ENCODE measurements around the gene PHF2.

The PHF2 gene

GRCh38 chr9:93619272-93619775 is 42.9 kb downstream of the PHF2 start:
- TF ChIP-seq, protein P1, sequence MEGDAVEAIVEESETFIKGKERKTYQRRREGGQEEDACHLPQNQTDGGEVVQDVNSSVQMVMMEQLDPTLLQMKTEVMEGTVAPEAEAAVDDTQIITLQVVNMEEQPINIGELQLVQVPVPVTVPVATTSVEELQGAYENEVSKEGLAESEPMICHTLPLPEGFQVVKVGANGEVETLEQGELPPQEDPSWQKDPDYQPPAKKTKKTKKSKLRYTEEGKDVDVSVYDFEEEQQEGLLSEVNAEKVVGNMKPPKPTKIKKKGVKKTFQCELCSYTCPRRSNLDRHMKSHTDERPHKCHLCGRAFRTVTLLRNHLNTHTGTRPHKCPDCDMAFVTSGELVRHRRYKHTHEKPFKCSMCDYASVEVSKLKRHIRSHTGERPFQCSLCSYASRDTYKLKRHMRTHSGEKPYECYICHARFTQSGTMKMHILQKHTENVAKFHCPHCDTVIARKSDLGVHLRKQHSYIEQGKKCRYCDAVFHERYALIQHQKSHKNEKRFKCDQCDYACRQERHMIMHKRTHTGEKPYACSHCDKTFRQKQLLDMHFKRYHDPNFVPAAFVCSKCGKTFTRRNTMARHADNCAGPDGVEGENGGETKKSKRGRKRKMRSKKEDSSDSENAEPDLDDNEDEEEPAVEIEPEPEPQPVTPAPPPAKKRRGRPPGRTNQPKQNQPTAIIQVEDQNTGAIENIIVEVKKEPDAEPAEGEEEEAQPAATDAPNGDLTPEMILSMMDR (IDR thresholded peaks at IDR 0.05): no peak
- no peak for TF ChIP-seq ZFX (IDR thresholded peaks at IDR 0.05; ENCODE audit: borderline replicate concordance)

DNA sequence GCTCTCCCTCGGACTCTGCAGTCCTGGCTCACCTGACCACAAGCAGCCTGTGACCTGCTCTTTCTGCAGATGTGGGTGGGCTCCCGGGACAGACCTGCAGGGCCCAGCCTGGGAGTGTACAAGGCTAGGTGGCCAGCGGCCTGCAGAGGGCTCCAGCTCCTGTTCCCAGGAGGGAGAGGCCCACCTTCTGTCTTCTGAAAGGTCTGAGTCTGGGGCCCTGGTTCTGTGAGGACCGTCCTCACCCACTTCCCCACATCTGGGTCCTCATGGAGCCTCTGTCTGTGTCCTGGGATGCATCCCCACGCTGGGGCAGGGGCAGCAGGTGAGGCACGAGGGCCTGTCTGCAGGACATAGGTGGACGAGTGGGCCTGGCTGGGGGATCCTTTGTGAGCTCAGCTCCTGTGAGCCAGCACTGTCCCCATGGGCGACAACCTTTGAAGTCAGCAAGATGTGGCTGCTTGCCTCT is 43.7 kb downstream of the PHF2 start:
- no peak overlapping the region for H3K27ac ChIP-seq
- TF ChIP-seq ZFX (IDR thresholded peaks at IDR 0.05; ENCODE audit: borderline replicate concordance): no peak
- TF ChIP-seq, protein P1 (IDR thresholded peaks at IDR 0.05): no peak

More at GRCh38 chr9:93619272-93619775, 42.9 kb downstream of the PHF2 start:
- H3K27ac ChIP-seq: no peak overlapping the region

DNA sequence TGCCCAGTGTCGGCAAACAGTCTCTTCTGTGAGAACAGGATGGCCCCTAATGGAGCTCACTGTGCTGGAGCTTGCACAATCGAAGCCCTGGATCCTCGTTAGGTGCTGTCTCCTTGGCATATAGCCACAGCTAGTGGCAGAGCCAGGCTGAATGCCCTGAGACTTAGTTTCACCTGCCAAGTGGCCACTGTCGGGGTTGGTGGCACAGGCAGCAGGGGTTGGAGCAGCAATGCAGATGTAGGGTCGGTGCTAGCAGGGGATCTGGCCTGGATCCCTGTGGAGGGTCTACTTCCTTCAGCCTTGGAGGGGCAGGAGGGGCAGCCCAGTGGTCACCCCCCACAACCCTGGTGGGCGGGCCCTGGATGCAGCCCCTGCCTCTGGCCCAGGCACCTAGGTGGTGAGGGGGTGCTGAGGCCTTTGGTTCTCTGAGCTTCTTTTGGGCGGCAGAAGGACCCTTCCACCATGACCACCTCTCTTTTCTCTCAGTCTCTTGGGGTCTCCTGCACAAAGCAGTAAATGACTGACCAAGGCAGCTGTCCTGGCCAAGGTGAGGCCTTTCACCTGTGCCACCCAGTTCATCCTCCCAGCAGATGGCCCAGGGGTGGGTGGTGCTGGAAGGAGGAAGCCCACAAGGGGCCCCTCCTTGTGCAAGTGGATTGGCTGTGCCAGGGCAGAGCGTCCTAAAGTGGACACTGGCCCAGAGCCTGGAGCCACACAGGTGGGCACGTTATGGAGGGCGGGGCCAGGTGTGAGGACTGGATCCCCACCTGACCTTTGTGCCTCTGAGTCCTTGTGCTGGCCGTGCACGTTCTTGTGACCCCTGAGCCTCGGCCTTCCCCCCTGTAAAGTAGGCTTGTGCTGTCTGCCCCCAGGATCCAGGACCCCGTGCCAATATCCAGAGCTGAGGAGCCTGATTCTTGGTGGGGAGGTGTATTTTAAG is 44.8 kb downstream of the PHF2 start:
- TF ChIP-seq, protein P1 (IDR thresholded peaks at IDR 0.05): no peak
- no peak for TF ChIP-seq ZFX (IDR thresholded peaks at IDR 0.05; ENCODE audit: borderline replicate concordance)
- no peak overlapping the region for H3K27ac ChIP-seq

DNA sequence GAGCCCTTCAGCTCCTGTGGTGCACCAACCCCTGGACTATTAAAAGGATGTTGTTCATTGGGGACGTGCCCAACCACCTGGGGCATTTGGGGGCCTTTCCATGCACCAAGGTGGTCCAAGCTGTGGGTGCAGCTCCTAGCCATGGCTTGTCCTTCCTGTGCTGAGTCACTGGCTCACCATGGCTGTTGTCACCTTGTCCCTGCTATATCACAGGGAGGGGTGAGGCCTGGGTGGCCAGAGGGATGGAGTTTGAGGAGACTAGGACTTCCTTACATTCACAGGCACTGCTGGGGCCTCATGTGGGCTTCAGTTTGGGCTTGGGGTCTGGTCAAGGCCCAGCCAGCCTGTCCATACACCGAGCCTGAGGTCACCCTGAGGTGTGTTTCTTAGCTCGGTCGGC is 45.5 kb downstream of the PHF2 start:
- TF ChIP-seq, protein P1 (IDR thresholded peaks at IDR 0.05): no peak
- no peak for TF ChIP-seq ZFX (IDR thresholded peaks at IDR 0.05; ENCODE audit: borderline replicate concordance)
- no peak overlapping the region for H3K27ac ChIP-seq

DNA sequence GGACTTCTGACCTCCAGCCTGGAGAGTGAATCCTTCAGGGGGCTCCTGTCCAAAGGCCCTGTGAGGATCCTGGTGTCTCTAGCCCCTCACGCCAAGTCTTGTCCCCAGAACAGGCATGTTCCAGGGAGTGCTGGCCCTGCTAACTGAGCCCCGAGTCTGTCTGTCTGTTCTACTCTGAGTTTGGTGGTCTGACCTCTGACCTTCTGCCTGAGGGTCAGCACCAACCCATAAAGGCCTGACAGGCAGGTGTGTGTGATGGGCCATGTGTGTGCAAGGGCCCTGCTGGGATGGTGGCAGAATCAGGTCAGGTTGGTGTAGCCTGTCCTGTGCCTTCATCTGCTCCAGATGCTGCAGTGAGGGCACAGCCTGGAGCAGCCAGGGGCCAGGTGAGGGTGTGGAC is 46.3 kb downstream of the PHF2 start:
- no peak for TF ChIP-seq ZFX (IDR thresholded peaks at IDR 0.05; ENCODE audit: borderline replicate concordance)
- TF ChIP-seq, protein P1 (IDR thresholded peaks at IDR 0.05): no peak

GRCh38 chr9:93623753-93624152 is 47.4 kb downstream of the PHF2 start:
- H3K27ac ChIP-seq: no peak overlapping the region
- no peak for TF ChIP-seq ZFX (IDR thresholded peaks at IDR 0.05; ENCODE audit: borderline replicate concordance)
- TF ChIP-seq, protein P1 (IDR thresholded peaks at IDR 0.05): no peak

More for the DNA sequence above, 46.3 kb downstream of the PHF2 start:
- no peak overlapping the region for H3K27ac ChIP-seq

DNA sequence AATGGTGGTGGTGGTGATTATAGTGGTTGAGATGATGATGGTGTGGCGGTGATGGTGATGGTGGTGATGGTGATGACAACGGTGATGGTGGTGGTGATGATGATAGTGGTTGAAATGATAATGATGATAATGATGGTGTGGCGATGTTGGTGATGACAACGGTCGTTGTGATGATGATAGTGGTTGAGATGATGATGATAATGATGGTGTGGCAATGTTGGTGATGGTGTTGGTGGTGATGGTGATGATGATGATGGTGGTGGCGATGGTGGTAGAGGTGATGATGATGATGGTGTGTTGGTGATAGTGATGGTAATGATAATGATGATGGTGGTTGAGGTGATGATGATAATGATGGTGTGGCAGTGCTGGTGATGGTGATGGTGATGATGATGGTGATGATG is 48.0 kb downstream of the PHF2 start:
- TF ChIP-seq ZFX (IDR thresholded peaks at IDR 0.05; ENCODE audit: borderline replicate concordance): no peak
- TF ChIP-seq, protein P1 (IDR thresholded peaks at IDR 0.05): no peak
- no peak overlapping the region for H3K27ac ChIP-seq
